Measurements from ENCODE around the gene EPB41L2. TPM values are rescaled to one million over a fixed set of nuclear protein-coding genes. Genes with fewer than 3 reads are reported as not detected.

The EPB41L2 gene
- total RNA-seq, 6 donors from 2014 or later, result 68.7 to 201 (median 98.2) TPM

- H3K9me3 ChIP-seq, result no peaks in the 10 kb centered on the region
- H3K27ac ChIP-seq, result no peak overlapping the region
- DNase-seq (no peak), ATAC-seq (ENCODE audit: low FRiP score in 2 of 2) (no peak)
- WGBS, 2 donors, result 62 to 75% methylated on average over 4 of the region's 4 CpGs
- no peak for TF ChIP-seq EP300 (IDR thresholded peaks at IDR 0.05)
- TF ChIP-seq CTCF (IDR thresholded peaks at IDR 0.05), result no peak
- no peak for TF ChIP-seq POLR2A (IDR thresholded peaks at IDR 0.05)
- TF ChIP-seq POLR2AphosphoS5 (IDR thresholded peaks at IDR 0.05), result no peak
- H3K27me3 ChIP-seq, result no peaks in the 10 kb centered on the region
- no peaks in the 10 kb centered on the region for H3K36me3 ChIP-seq
- H3K4me3 ChIP-seq, result no peak overlapping the region
- no peaks in the 10 kb centered on the region for H3K4me1 ChIP-seq
These were observed 149.9 kb downstream of the EPB41L2 start for GRCh38 chr6:130913120-130913519.

GRCh38 chr6:130912434-130912833 is 150.6 kb downstream of the EPB41L2 start:
- peak in 1 of 2 donors; percentile 32 for ATAC-seq (ENCODE audit: low FRiP score in 2 of 2)
- 84 to 95% methylated on average over 4 of the region's 4 CpGs for WGBS, 2 donors

GRCh38 chr6:130908958-130909357 is 154.1 kb downstream of the EPB41L2 start:
- H3K27ac ChIP-seq, result no peak overlapping the region
- no peaks in the 10 kb centered on the region for H3K36me3 ChIP-seq
- WGBS, 2 donors, result 83 to 87% methylated on average over 2 of the region's 2 CpGs
- no peak overlapping the region for H3K4me3 ChIP-seq
- no peaks in the 10 kb centered on the region for H3K9me3 ChIP-seq
- TF ChIP-seq CTCF (IDR thresholded peaks at IDR 0.05) (no peak), EP300 (IDR thresholded peaks at IDR 0.05) (no peak), POLR2AphosphoS5 (IDR thresholded peaks at IDR 0.05) (no peak), POLR2A (IDR thresholded peaks at IDR 0.05) (no peak)
- no peak for ATAC-seq (ENCODE audit: low FRiP score in 2 of 2)
- no peaks in the 10 kb centered on the region for H3K27me3 ChIP-seq
- DNase-seq, result no peak
- H3K4me1 ChIP-seq, result no peaks in the 10 kb centered on the region

More at GRCh38 chr6:130912434-130912833, 150.6 kb downstream of the EPB41L2 start:
- Histone ChIP-seq H3K4me1 (no peaks in the 10 kb centered on the region), H3K27me3 (no peaks in the 10 kb centered on the region), H3K27ac (no peak overlapping the region), H3K4me3 (no peak overlapping the region), H3K36me3 (no peaks in the 10 kb centered on the region), H3K9me3 (no peaks in the 10 kb centered on the region)
- no peak for DNase-seq
- TF ChIP-seq EP300 (IDR thresholded peaks at IDR 0.05), result no peak
- TF ChIP-seq CTCF (IDR thresholded peaks at IDR 0.05), result no peak
- no peak for TF ChIP-seq POLR2A (IDR thresholded peaks at IDR 0.05)
- TF ChIP-seq POLR2AphosphoS5 (IDR thresholded peaks at IDR 0.05), result no peak

GRCh38 chr6:130908188-130908587 is 154.9 kb downstream of the EPB41L2 start:
- H3K36me3 ChIP-seq, result no peaks in the 10 kb centered on the region
- no peak overlapping the region for H3K4me3 ChIP-seq
- H3K9me3 ChIP-seq, result no peaks in the 10 kb centered on the region
- H3K4me1 ChIP-seq, result no peaks in the 10 kb centered on the region
- no peaks in the 10 kb centered on the region for H3K27me3 ChIP-seq
- DNase-seq, result no peak
- no peak for ATAC-seq (ENCODE audit: low FRiP score in 2 of 2)
- TF ChIP-seq POLR2AphosphoS5 (IDR thresholded peaks at IDR 0.05), result no peak
- TF ChIP-seq CTCF (IDR thresholded peaks at IDR 0.05), result no peak
- no peak for TF ChIP-seq EP300 (IDR thresholded peaks at IDR 0.05)
- TF ChIP-seq POLR2A (IDR thresholded peaks at IDR 0.05), result no peak
- no peak overlapping the region for H3K27ac ChIP-seq

- ATAC-seq (ENCODE audit: low FRiP score in 2 of 2) (no peak), DNase-seq (no peak)
- no peak overlapping the region for H3K4me3 ChIP-seq
- no peak overlapping the region for H3K27ac ChIP-seq
- no peak for TF ChIP-seq POLR2A (IDR thresholded peaks at IDR 0.05)
- no peak for TF ChIP-seq EP300 (IDR thresholded peaks at IDR 0.05)
- no peak for TF ChIP-seq POLR2AphosphoS5 (IDR thresholded peaks at IDR 0.05)
- no peak for TF ChIP-seq CTCF (IDR thresholded peaks at IDR 0.05)
- no peaks in the 10 kb centered on the region for H3K27me3 ChIP-seq
- no peaks in the 10 kb centered on the region for H3K9me3 ChIP-seq
- no peaks in the 10 kb centered on the region for H3K36me3 ChIP-seq
- 69 to 87% methylated on average over 3 of the region's 3 CpGs for WGBS, 2 donors
- H3K4me1 ChIP-seq, result no peaks in the 10 kb centered on the region
These were observed 155.4 kb downstream of the EPB41L2 start for GRCh38 chr6:130907687-130908086.

Data from upper lobe of left lung (tissue), 6 donors.